Esophagus squamous epithelium (tissue), 4 donors: ENCODE results near the gene SH3GL1.
"Not testable (repeated sequence)": the region's sequence is repeated elsewhere in the genome, so short reads cannot be mapped to it uniquely, and the experiment has no call there.

ENCODE experiments used
- POLR2A ChIP-seq, 4 donors: fragments of 450-650 bp; IDR thresholded peaks; one replicate each; pipeline ENCODE4 v1.6.1; 2017; ENCODE audit warnings: antibody characterized with exemption in 4 of 4, mild to moderate bottlenecking in 4 of 4, moderate library complexity in 3 of 4
- TF ChIP-seq, protein P1 (sequence below), 6 experiments: fragments of 450-650 bp in 4 of 6; fragments of 200-600 bp in 2 of 6; sonication (generic) in 2 of 6; IDR thresholded peaks; one replicate each; pipeline ENCODE4 v1.5.1; 2016 to 2019; ENCODE audit warnings: antibody characterized with exemption in 6 of 6, mild to moderate bottlenecking in 4 of 6, moderate library complexity in 4 of 6

GRCh38 chr19:4349225-4349624, 51.1 kb downstream of the SH3GL1 start:
- TF ChIP-seq, protein P1, sequence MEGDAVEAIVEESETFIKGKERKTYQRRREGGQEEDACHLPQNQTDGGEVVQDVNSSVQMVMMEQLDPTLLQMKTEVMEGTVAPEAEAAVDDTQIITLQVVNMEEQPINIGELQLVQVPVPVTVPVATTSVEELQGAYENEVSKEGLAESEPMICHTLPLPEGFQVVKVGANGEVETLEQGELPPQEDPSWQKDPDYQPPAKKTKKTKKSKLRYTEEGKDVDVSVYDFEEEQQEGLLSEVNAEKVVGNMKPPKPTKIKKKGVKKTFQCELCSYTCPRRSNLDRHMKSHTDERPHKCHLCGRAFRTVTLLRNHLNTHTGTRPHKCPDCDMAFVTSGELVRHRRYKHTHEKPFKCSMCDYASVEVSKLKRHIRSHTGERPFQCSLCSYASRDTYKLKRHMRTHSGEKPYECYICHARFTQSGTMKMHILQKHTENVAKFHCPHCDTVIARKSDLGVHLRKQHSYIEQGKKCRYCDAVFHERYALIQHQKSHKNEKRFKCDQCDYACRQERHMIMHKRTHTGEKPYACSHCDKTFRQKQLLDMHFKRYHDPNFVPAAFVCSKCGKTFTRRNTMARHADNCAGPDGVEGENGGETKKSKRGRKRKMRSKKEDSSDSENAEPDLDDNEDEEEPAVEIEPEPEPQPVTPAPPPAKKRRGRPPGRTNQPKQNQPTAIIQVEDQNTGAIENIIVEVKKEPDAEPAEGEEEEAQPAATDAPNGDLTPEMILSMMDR (IDR thresholded peaks at IDR 0.05) = not testable (repeated sequence)
- not testable (repeated sequence) for TF ChIP-seq POLR2A (IDR thresholded peaks at IDR 0.05)
